ENCODE measurements around the gene ACVRL1.

The ACVRL1 gene

DNA sequence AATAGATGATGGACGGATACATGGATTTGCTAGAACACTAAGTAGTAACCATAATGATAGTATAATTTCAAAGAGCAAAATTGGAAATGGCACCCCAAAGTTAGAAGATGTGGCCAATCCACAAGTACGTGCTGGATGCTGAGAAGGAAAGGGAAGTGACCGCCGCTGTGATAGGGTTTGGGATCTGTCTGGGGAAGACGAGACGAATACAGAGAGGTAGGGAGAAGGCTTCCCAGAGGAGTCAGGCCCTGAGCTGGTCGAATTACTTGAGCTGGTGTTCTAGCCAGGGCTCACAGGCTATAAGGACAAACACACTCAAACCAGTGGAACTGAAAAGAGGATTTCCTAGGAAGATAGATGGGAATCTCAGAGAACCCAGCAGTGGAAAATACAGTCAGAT is 34.8 kb downstream of the ACVRL1 start:
- DNase-seq (ENCODE audit: low read depth, low spot score): no peak

DNA sequence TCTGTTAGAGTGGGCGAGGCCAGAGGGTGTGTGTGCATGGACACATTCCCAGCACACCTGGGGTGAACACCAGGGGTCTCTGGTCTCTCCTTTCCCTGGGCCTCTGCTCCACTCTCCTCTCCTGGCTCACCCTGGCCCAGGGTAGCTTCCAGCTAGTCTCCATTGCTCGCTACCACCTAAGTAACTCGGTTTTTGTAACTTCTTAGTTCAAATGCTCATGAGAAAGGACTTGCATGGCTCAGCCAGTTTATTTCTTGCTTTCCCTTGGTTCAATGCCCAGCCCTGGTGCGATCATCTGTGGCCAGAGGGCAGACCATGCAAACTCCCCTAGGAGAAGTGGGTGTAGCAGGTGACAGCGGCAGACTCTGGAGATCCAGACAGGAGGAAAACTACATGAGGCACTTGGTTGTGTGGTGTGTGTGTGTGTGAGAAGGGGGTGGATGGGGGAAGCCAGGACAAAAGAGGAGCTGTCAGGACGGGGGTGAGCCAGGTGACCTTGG is 35.2 kb downstream of the ACVRL1 start:
- DNase-seq (ENCODE audit: low read depth, low spot score): no peak

DNA sequence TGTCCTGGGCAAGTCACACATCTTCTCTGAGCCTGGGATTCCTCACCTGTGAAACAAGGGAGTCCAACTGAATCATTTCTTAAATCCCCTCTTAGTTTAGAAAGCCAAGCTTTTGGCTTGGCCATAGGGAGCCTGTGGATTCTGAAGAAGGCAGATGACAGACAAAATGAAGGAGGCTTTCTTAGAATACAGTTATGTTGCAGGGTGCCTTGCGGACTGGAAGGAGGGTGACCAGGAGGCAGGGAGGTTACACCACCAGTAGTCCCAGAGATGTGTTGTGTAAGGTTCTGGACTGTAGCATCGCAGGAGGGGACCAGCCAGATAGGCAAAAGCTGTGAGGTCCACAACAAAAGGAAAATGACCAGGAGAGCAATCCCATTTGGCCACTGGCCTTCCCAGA is 36.0 kb downstream of the ACVRL1 start:
- DNase-seq (ENCODE audit: low read depth, low spot score): no peak

DNA sequence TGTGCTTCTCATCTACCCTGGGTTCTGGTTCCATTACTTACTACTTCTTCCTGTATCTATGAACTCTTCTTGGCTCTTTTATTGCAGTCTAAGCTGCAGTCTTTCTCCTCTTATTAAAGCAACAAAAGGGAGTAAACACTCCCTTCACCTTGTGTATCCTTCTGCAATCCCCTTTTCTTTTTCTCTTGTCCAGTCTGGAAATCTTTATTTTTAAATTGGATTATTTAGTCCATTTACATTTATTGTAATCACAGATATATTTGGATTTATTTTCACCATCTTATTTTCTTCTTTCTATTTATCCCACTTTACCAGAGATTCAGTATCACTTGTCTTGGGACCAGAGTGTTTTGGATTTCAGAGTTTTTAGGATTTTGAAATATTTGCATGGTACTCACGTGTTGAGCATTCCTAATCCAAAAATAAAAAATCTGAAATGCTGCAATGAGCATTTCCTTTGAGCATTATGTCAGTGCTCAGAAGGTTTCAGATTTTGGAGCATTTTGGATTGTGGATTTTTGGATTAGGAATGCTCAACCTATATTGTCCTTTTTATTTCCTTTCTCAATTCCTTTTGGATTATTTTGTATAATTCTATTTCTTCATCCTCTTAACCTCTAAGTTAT is 37.4 kb downstream of the ACVRL1 start:
- DNase-seq (ENCODE audit: low read depth, low spot score): no peak

DNA sequence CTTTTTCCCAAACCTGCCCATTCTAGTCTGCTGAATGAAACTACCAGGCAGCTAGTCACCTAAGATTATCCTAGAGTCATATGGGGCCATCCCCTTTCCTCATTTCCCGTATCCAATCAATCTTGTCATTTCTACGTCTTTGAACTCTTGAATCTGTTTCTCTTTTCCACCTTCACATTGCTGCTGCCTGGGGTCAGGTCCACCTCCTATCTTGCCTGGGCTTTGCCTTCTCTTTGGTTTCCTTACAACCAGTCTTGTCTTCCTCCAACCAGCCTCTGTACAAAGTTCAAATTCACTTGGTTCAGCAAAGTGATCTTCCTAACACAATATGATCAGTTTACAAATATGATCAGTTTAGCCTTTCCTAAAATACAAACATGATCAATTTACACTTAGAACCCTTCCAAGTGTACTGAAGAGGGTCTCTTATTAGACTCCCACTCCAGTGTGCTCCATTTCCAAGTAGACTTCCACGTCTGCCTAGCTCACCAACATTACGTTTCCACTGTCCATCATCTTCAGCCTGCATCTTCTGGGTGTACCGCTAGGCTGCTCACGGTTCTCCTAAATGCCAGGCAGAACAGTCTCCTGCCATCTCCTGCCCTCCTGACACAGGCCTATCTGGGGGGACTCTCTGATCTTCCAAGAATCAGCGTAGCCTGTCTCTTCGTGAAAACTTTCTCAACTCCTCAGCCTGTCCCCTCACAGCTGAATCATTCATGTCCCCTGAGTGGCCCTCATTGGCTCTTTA is 40.1 kb downstream of the ACVRL1 start:
- no peak for DNase-seq (ENCODE audit: low read depth, low spot score)

DNA sequence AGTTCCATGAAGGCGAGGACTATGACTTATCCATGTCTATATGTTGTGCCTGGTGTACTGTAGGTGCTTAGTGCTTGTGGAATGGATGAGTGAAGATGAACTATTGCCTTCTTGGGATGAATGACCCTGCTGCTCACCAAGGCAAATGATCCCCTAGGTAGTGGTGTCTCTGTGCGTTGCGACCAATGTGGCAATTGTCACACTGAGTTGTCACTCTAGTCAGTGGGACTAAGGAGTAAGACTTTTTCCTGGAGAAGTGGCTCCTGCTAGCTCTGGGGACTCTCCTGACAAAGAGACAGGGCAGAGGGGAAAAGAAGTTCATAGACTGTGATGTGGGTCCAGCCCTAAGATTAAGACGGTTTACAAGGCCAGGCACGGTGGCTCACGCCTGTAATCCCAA is 40.8 kb downstream of the ACVRL1 start:
- DNase-seq (ENCODE audit: low read depth, low spot score): no peak

DNA sequence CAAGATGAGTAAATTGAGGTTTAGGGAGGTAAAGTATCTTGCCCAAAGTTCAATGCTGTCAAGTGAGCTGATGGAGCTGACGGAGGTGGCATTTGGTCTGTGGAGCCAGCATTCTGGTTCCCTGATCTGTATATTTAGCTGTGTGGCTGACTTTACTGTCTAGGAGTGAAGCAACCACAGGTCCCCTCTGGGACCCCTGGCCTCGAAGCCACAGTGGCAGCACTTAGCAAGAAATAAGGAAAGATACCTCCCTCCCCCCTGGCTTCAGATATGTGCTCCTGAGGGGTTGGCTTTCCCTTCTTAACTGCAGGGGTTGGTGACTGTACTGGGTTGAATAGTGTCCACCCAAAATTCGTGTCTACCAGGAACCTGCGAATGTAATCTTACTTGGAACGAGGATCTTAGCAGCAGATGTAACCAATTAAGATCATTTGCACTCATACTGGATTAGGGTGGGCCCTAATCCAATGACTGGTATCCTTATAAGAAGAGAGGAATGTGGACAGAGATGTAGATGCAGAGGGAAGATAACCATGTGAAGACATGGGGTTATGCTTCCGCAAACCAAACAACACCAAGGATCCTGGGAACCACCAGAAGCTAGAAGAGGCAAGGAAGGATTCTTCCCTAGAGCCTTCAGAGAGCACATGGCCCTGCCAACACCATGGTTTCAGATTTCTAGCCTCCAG is 42.2 kb downstream of the ACVRL1 start:
- DNase-seq (ENCODE audit: low read depth, low spot score): no peak

DNA sequence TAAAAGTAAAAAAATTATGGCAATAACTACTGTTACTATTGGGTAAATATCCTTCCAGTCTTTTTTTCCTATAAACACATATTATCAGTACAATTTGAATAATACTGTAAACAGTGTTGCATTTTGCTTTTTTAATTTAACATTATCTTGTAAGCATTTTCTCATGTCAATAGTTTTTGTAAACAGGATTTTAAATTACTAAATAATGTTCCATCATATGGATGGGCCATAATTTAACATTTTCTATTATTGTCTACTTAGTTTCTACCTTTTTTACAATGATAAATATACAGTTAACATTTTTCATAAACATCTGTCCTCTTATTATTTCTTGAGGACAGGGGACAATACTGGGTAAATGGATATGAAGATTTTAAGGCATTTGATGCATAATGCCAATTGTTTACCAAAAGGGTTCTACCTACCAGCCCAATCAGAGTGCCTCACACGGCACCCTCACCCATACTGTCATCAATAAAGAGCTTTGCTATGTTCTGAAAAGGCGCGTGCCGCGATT is 43.4 kb downstream of the ACVRL1 start:
- no peak for DNase-seq (ENCODE audit: low read depth, low spot score)

DNA sequence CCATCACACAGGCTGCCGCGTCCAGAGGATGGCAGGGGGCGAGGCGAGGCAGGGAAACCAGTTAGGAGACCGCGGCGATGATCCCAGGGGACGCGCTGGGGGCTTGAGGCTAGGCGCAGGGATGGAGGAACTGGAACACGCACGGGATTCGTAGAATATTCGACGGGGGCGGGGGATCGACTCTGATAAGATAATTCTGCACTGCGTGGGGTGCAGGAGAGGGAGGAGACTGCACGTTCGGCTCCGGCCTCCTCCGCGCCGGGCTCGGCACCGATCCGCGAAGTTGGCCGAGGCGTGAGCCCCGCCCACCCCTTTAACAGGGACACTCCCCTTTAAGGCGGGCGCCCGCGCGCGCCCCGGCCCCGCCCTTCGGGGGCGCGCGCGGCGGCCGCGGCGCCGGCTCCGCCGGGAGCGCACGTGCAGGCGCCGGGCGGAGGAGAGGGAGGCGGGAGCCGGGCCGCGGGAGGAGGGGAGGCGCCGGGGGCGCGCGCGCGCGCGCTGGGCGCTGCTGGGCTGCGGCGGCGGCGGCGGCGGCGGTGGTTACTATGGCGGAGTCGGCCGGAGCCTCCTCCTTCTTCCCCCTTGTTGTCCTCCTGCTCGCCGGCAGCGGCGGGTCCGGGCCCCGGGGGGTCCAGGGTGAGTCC is 44.0 kb downstream of the ACVRL1 start, which contains the start of gene ACVR1B:
Gene ACVR1B (plus strand): TSS at position 501 of the 644 bp plus-strand sequence. CDS start 45 bp downstream, at position 546.
- no peak for DNase-seq (ENCODE audit: low read depth, low spot score)

DNA sequence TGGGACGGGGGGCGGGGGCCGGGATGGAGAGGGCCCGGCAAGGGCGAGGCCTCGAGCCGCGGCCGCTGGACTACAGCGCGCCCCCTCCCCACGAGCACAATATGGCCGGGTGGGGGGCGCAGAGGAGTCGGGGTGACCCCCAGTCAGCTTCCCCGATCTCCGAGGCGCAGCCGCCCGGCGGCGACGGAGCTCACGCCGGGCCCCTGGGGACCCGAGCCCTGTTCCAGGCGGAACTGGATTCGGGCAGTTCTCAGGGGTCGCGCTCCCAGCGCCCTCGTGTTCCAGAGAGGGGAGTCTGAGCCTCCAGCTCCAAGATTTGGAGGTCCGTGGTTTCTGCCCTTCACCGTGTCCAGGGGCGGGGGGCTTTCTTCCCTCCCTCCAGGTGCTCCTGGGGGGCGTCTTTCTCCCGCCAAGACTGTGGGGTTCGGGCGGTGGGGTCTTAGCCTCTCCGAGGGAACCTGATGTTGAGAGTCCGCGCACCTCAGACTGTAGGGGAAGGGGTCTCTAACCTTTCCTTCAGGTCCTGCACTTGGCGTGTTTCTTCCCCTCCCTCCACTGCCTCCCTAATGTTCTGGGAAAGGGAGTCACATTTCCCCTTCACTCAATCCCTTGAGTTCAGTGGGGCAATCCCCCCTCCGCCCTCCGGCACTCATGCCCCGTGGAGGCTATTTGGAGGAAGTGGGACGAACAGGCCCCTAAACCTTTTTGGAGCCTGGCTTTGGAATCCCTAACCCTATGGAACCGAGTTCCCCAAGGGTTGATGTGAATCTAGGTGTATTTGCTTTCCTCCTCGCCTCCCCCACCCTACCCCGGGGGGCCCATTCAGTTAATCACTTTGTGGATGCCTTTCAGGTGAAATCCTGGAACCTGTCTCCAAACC is 44.8 kb downstream of the ACVRL1 start:
- no peak for DNase-seq (ENCODE audit: low read depth, low spot score)

DNA sequence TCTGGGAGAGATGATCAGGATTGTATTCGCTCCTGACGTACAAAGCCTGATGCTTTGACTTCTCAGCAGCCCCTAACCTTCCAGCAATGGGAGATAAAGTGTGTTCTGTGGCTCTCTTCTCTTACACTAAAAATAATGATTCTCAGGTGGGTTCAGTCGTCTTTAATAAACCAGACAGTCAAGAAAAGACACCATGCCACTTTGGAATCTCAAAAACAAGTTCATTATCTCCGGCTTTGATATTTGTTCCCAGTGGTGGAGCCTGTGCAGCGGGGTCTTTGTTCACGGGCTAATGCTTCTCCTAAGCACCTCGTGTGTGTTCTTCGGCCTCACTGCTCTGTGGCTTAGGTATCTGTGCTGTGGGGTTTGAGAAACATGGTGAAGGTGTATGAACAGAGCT is 45.8 kb downstream of the ACVRL1 start:
- DNase-seq (ENCODE audit: low read depth, low spot score): no peak

DNA sequence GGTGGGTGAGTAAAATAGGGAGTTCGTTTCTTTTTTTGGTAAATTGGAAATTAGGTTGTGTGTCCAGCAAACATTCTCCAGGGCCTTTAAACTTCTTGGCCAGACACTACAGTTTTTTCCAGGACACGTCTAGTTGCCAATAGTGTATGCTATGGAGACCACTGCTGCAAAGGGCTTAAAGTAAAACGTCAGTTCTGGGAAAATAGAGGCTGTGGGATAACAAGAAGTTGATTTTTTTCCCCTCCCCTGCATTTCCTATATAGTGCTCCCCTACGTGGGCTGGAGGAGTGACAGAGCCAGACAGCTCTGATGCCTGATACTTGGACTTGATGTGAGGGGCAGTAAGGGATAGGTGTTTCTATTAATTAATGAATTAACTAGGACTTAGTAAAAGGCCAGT is 46.6 kb downstream of the ACVRL1 start:
- DNase-seq (ENCODE audit: low read depth, low spot score): no peak

DNA sequence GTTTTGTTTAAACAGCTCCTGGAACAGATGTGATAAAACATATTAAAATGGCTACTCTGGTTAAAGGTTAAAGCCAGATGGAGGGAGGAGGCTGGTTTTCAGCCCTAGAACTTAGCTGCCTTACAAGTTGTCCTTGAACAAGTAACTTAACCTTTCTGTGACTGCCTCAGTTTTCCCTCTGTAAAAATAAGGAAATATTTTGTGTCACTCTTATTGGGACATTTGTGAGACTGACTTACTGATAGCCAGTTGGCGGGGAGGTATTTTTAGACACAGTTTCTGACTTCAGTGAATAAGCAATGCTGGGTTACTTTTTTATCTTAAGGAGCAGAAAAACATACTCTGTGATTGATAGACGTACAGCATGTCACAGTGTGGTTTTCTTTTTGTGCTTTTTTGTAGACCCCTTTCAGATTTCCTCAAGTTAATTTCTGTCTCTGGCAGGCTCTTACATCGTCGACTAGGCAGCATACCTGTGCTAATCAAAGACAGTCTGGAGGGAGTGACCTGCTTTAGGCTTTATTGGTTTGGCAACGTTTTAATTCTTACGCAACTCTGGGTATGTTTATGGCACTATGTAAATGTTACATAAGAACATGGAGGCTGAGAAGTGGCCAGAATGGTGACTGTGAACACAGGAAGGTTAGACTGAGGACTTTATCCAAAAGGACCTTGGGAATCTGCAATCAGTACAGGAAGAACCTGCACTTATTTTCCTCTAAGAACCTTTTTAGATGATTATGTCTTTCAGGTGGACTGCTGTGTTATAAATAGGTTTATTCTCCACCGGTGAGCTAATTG is 47.5 kb downstream of the ACVRL1 start:
- DNase-seq (ENCODE audit: low read depth, low spot score): no peak

DNA sequence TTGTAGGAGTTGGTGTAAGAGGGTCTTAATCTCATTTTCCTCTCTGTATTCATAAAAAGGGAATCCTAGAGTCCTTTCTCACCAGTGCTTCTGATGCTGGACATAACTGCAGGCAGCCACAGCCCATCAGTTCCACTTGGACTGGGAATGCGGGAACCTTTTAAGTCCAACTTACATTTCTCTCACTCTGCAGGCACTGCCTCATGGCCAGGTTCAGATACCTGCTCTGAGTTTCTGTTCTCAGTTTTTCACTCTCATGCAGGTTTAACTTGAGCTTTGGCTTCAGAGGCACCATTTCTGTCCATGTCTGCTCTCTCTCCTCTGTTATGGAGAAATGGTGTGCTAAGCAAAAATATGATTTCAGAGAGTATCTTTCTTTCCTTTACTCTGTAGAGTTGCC is 48.4 kb downstream of the ACVRL1 start:
- DNase-seq (ENCODE audit: low read depth, low spot score): no peak

DNA sequence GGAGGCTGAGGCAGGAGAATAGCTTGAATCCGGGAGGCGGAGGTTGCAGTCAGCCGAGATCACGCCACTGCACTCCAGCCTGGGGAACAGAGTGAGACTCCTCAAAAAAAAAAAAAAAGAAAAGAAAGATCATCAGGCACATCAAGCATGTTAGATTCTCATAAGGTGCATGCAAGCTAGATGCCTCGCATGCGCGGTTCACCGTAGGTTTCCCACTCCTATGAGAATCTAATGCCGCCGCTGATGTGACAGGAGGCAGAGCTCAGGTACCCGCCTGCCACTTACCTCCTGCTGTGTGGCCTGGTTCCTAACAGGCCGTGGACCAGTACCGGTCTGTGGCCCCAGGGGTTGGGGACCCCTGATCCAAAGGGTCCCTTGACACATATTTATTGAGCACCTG is 51.2 kb downstream of the ACVRL1 start:
- DNase-seq (ENCODE audit: low read depth, low spot score): no peak

DNA sequence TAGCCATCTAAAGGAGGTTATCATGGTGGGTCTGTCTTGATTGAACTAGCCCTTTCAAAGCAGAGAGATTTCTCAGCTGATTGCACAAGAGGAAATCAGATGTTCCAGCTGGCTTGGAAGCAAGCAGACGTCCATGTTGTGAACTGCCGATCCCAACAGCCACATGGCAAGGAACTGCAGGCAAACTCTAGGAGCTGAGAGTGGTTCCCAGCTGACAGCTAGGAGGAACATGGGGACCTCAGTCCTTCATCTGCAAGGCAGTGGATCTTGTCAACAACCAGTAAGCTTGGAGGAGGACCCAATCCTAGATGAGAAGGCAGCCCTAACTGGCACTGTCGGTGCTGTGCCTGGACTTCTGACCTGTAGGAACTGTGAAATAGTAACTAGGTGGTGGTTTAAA is 51.9 kb downstream of the ACVRL1 start:
- no peak for DNase-seq (ENCODE audit: low read depth, low spot score)

DNA sequence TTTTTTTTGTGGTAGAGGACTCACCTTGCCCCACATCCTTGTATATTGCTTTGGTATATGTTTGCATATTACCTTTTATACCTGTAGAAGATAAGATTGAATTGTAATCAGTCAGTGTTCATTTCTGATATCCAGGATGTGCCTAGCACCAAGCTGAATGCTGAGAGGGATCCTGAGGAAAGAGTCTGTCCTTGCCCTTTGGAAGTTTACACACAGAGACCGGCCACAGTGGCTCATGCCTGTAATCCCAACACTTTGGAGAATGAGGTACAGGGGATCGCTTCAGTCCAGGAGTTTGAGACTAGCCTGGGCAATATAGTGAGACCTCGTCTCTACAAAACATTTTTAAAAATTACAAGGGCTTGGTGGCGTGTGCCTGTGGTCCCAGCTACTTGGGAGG is 52.6 kb downstream of the ACVRL1 start:
- DNase-seq (ENCODE audit: low read depth, low spot score): no peak

DNA sequence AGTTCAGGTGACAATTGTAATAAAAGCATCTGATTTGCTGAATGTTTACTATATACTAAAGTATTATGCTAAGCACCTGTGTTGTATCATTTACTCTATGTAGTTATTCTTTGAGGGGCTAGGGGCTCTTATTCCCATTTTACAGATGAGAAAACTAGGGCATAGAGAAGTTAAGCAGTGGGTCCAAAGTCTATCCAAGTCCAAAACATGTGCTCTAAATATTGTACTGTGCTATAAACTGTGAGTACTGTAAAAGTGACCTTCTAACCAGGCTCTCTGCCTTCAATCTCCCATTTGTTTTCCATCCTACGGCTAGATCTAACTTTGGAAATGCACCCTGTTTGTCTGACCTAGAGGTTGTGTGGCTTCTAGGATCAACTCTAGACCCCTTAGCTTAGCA is 53.2 kb downstream of the ACVRL1 start:
- no peak for DNase-seq (ENCODE audit: low read depth, low spot score)

DNA sequence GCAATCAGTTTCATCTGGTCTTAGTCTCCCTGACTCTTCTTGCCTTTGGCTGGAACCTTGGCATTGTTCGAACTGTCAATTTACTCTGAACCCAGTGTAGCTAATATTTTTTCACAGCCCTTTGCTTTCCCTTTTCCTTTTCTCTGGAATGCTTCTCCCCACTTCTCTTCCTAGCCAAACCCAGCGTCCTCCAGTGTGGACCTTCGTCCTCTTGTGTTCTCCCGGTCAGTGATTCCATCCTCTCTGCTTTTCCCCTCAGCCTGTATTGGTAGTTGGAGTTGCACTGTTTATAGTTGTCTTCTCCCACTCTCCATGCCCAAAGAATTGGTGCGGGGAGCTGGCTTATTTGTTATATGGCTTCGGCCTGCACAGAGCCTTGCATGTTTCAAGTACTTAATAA is 53.6 kb downstream of the ACVRL1 start:
- DNase-seq (ENCODE audit: low read depth, low spot score): no peak

DNA sequence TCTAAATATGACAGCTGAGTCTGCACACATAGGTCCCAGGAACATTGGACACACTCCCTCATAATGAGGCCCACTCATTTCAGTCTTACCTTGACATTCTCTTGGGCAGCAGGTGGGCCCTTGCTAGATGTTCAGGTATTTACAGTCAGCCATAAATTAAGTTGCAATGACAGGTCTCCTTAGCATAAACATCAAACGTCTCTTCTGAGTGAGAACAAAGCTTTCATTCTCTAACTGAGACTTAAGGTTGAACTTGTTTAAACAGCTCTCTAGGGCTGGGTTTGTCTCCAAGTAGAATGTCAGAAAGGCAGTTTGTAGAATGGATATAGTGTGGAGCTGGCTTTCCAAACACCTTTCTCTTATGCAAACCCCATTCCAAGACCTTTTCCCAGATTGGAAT is 54.5 kb downstream of the ACVRL1 start:
- no peak for DNase-seq (ENCODE audit: low read depth, low spot score)

Data from smooth muscle cell of the brain vasculature (primary cell).